Gastroesophageal sphincter (tissue), 3 donors: ENCODE results near the gene PID1.

ENCODE experiments used
- CTCF ChIP-seq, 4 experiments: fragments of 200-600 bp in 2 of 4; fragments of 450-650 bp in 2 of 4; sonication (generic) in 1 of 4; IDR thresholded peaks; one replicate each; pipeline ENCODE4 v1.5.1; 2017 to 2019; ENCODE audit warnings: antibody characterized with exemption in 4 of 4, mild to moderate bottlenecking in 2 of 4, moderate library complexity in 2 of 4
- EP300 ChIP-seq: sonication (generic); formaldehyde crosslinking; IDR thresholded peaks from one replicate; pipeline ENCODE4 v1.6.1; 2017; ENCODE audit warnings: antibody characterized with exemption, mild to moderate bottlenecking
- POLR2A ChIP-seq, 2 donors: fragments of 450-650 bp; IDR thresholded peaks; one replicate each; pipeline ENCODE4 v1.6.1; 2017; ENCODE audit warnings: antibody characterized with exemption in 2 of 2, mild to moderate bottlenecking in 2 of 2, moderate library complexity in 1 of 2
- POLR2AphosphoS5 ChIP-seq: sonication (generic); formaldehyde crosslinking; IDR thresholded peaks from one replicate; pipeline ENCODE4 v1.6.1; 2017; ENCODE audit warnings: antibody characterized with exemption

- TF ChIP-seq CTCF (IDR thresholded peaks at IDR 0.05) (no peak), POLR2AphosphoS5 (no peak), POLR2A (IDR thresholded peaks at IDR 0.05) (no peak), EP300 (no peak)
Observed at GRCh38 chr2:229041691-229042090, 229.4 kb downstream of the PID1 start.
